Left lung (tissue), 10 donors: Measurements from ENCODE around the gene RASGRP1. TPM values are rescaled to one million over a fixed set of nuclear protein-coding genes. Genes with fewer than 3 reads are reported as not detected.

Source experiments
- ATAC-seq: fragments of 200-7000 bp; cut with Tn5 transposase; one replicate; pipeline ENCODE4 v1.9.1; 2020; ENCODE audit warnings: moderate library complexity
- DNase-seq, 4 donors: peaks; one replicate each; pipeline ENCODE4 v3.0.0-alpha.2; 2013 to 2020
- H3K27ac ChIP-seq, 2 donors: fragments of 200-600 bp; sonication (generic) in 1 of 2; one replicate each; pipeline versions ENCODE4 v1.5.0 to v1.8.0; 2020 to 2021
- H3K27me3 ChIP-seq, 2 donors: fragments of 200-600 bp; sonication (generic) in 1 of 2; one replicate each; pipeline versions ENCODE4 v1.5.0 to v1.8.0; 2020 to 2021
- H3K36me3 ChIP-seq, 2 donors: fragments of 200-600 bp; sonication (generic) in 1 of 2; one replicate each; pipeline versions ENCODE4 v1.5.0 to v1.8.0; 2020 to 2021
- H3K4me1 ChIP-seq, 2 donors: fragments of 200-600 bp; one replicate each; pipeline ENCODE4 v1.8.0; 2021
- H3K4me3 ChIP-seq, 2 donors: fragments of 200-600 bp; sonication (generic) in 1 of 2; one replicate each; pipeline versions ENCODE4 v1.5.0 to v1.8.0; 2020 to 2021; ENCODE audit warnings: mild to moderate bottlenecking in 1 of 2
- H3K9me3 ChIP-seq, 2 donors: fragments of 200-600 bp; sonication (generic) in 1 of 2; one replicate each; pipeline versions ENCODE4 v1.5.0 to v1.8.0; 2020 to 2021
- intact Hi-C, 2 donors: fragments of 100-400 bp; cut with DNase I; formaldehyde crosslinking; loops; one replicate each; pipeline versions ENCODE4 v1.11.2 to v1.14.2; 2022
- polyA plus RNA-seq, 6 donors: library from polyadenylated mRNA; unstranded; fragments of 120-200 nt; gene quantifications; one replicate each; pipeline ENCODE4 v1.2.1, GENCODE V29; 2013; ENCODE audit not compliant: insufficient read length in 6 of 6
- total RNA-seq, 2 donors: library from RNA; stranded (reverse); fragmentation: NEBNext Ultra II Directional; extraction: Animal tissue kit (Norgen Biotek cat#: 25700); gene quantifications; one replicate each; pipeline ENCODE4 v1.2.1, GENCODE V29; 2021
- TF ChIP-seq, protein P1 (sequence below), 2 donors: fragments of 200-600 bp; sonication (generic) in 1 of 2; IDR thresholded peaks; one replicate each; pipeline versions ENCODE4 v1.5.0 to v1.8.0; 2021; ENCODE audit warnings: antibody characterized with exemption in 2 of 2
- donor health status: DM: no; HTN: yes; CAD: no.
- donor health status: DM: no; HTN: no; CAD: no.

Gene RASGRP1
- total and polyA plus RNA-seq, 8 donors = 1.2 to 19.2 (median 1.4) TPM

- H3K27ac ChIP-seq = no peak overlapping the region
- intact Hi-C loops = loop anchor here in 1 of 2 donors (10.0 kb wide), 1 partner anchor 59 kb away; no protein-coding TSS in a partner anchor
- no peaks in the 10 kb centered on the region for H3K27me3 ChIP-seq
- ATAC-seq (no peak), DNase-seq (no peak)
- no peaks in the 10 kb centered on the region for H3K4me1 ChIP-seq
- no peaks in the 10 kb centered on the region for H3K36me3 ChIP-seq
- TF ChIP-seq, protein P1, sequence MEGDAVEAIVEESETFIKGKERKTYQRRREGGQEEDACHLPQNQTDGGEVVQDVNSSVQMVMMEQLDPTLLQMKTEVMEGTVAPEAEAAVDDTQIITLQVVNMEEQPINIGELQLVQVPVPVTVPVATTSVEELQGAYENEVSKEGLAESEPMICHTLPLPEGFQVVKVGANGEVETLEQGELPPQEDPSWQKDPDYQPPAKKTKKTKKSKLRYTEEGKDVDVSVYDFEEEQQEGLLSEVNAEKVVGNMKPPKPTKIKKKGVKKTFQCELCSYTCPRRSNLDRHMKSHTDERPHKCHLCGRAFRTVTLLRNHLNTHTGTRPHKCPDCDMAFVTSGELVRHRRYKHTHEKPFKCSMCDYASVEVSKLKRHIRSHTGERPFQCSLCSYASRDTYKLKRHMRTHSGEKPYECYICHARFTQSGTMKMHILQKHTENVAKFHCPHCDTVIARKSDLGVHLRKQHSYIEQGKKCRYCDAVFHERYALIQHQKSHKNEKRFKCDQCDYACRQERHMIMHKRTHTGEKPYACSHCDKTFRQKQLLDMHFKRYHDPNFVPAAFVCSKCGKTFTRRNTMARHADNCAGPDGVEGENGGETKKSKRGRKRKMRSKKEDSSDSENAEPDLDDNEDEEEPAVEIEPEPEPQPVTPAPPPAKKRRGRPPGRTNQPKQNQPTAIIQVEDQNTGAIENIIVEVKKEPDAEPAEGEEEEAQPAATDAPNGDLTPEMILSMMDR (IDR thresholded peaks at IDR 0.05) = no peak
- H3K9me3 ChIP-seq = no peaks in the 10 kb centered on the region
- H3K4me3 ChIP-seq = no peak overlapping the region
Observed at GRCh38 chr15:38525489-38525888, 39.1 kb downstream of the RASGRP1 start.

- TF ChIP-seq, protein P1 (IDR thresholded peaks at IDR 0.05) = no peak
- H3K36me3 ChIP-seq = no peaks in the 10 kb centered on the region
- no peaks in the 10 kb centered on the region for H3K27me3 ChIP-seq
- no peaks in the 10 kb centered on the region for H3K9me3 ChIP-seq
- H3K4me1 ChIP-seq = no peaks in the 10 kb centered on the region
- DNase-seq (no peak), ATAC-seq (no peak)
- H3K27ac ChIP-seq = no peak overlapping the region
- intact Hi-C loops = loop anchor here in 1 of 2 donors (10.0 kb wide), 1 partner anchor 61 kb away; no protein-coding TSS in a partner anchor
- no peak overlapping the region for H3K4me3 ChIP-seq
Observed at GRCh38 chr15:38524156-38524555, 40.5 kb downstream of the RASGRP1 start.

- Histone ChIP-seq H3K27me3 (no peaks in the 10 kb centered on the region), H3K36me3 (no peaks in the 10 kb centered on the region), H3K4me3 (no peak overlapping the region), H3K4me1 (no peaks in the 10 kb centered on the region), H3K9me3 (no peaks in the 10 kb centered on the region), H3K27ac (no peak overlapping the region)
- no peak for DNase-seq
- ATAC-seq = no peak
- TF ChIP-seq, protein P1 (IDR thresholded peaks at IDR 0.05) = no peak
- intact Hi-C loops = loop anchor here in 1 of 2 donors (10.0 kb wide), 1 partner anchor 62 kb away; no protein-coding TSS in a partner anchor
Observed at GRCh38 chr15:38522922-38523321, 41.7 kb downstream of the RASGRP1 start.

DNA sequence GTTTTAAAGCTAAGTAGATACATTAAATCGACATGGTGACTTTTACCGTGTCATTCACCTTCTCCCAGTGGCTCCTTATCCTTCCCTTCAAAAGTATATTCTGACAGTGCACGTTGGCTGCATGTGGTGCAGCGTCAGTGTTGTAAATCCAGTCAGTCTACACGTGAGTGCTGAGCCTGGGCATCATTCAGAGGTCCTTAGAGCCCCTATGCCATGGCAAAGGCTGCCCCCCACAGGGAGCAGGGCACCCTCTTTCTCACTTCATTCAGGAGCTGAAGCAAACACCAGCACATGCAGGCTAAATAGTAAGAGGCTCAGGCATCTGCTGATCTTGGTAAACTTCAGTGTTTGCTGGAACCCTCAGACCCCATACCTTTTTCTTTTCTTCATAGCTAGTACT is 43.3 kb downstream of the RASGRP1 start:
- TF ChIP-seq, protein P1 (IDR thresholded peaks at IDR 0.05) = no peak
- Histone ChIP-seq H3K27ac (no peak overlapping the region), H3K9me3 (no peaks in the 10 kb centered on the region), H3K4me1 (no peaks in the 10 kb centered on the region), H3K27me3 (no peaks in the 10 kb centered on the region), H3K4me3 (no peak overlapping the region), H3K36me3 (no peaks in the 10 kb centered on the region)
- ATAC-seq (no peak), DNase-seq (no peak)
- intact Hi-C loops = loop anchor here in 1 of 2 donors (10.0 kb wide), 1 partner anchor 63 kb away; no protein-coding TSS in a partner anchor

GRCh38 chr15:38520035-38520434 is 44.6 kb downstream of the RASGRP1 start:
- intact Hi-C loops = loop anchor here in 1 of 2 donors (10.0 kb wide), 1 partner anchor 65 kb away; no protein-coding TSS in a partner anchor
- TF ChIP-seq, protein P1 (IDR thresholded peaks at IDR 0.05) = no peak
- Histone ChIP-seq H3K4me1 (no peaks in the 10 kb centered on the region), H3K4me3 (no peak overlapping the region), H3K27me3 (no peaks in the 10 kb centered on the region), H3K27ac (no peak overlapping the region), H3K9me3 (no peaks in the 10 kb centered on the region), H3K36me3 (no peaks in the 10 kb centered on the region)
- ATAC-seq (no peak), DNase-seq (no peak)
